Dedifferentiated amniotic fluid mesenchymal stem cell (primary cell): Measurements from ENCODE around the gene RNF125.

Source experiments
- DNase-seq: peaks from one replicate; pipeline ENCODE4 v3.0.0-alpha.2; 2016; ENCODE audit errors: extremely low spot score

RNF125 gene

GRCh38 chr18:32091325-32091723 is 72.7 kb downstream of the RNF125 start:
- no peak for DNase-seq

- peak; percentile 54 for DNase-seq
Measured at GRCh38 chr18:32091724-32092421, 73.2 kb downstream of the RNF125 start, which contains the start of gene RNF138. RNF138 (plus strand) TSS chr18:32091874; CDS start chr18:32092777, 903 bp downstream.

- peak; percentile 95 for DNase-seq
Measured at GRCh38 chr18:32092422-32093101, 73.9 kb downstream of the RNF125 start.

GRCh38 chr18:32093102-32093511 is 74.5 kb downstream of the RNF125 start:
- DNase-seq, result peak; percentile 70

- no peak for DNase-seq
Measured at GRCh38 chr18:32093523-32093922, 74.9 kb downstream of the RNF125 start.

- DNase-seq, result no peak
Measured at GRCh38 chr18:32095192-32095899, 76.7 kb downstream of the RNF125 start.

GRCh38 chr18:32095900-32096229 is 77.2 kb downstream of the RNF125 start:
- no peak for DNase-seq

GRCh38 chr18:32096946-32097345 is 78.3 kb downstream of the RNF125 start:
- no peak for DNase-seq

- DNase-seq, result no peak
Measured at GRCh38 chr18:32104516-32104915, 85.9 kb downstream of the RNF125 start.

- no peak for DNase-seq
Measured at GRCh38 chr18:32110005-32110404, 91.4 kb downstream of the RNF125 start.

- no peak for DNase-seq
Measured at GRCh38 chr18:32111706-32112105, 93.1 kb downstream of the RNF125 start.

- no peak for DNase-seq
Measured at GRCh38 chr18:32112826-32113225, 94.2 kb downstream of the RNF125 start.

- DNase-seq, result no peak
Measured at GRCh38 chr18:32114293-32114942, 95.8 kb downstream of the RNF125 start.

- no peak for DNase-seq
Measured at GRCh38 chr18:32122039-32122438, 103.4 kb downstream of the RNF125 start.
